A673 (cell line): ENCODE measurements around the gene LYPLAL1. TPM values are rescaled to one million over a fixed set of nuclear protein-coding genes. Genes with fewer than 3 reads are reported as not detected.

Experiments used
- BruUV-seq: library from RNA; stranded (reverse); fragments of 400-500 nt; replicated peaks from 2 replicates; lab custom pipeline; 2021; lab: Mats Ljungman, UMichigan
- CTCF ChIA-PET: fragments of 300-600 bp; sonication (Branson Sonifier 250); formaldehyde crosslinking; loops from one replicate; lab custom pipeline; 2022; ENCODE audit warnings: antibody characterized with exemption; lab: Charles Lee
- POLR2A ChIA-PET: fragments of 300-600 bp; sonication (Branson Sonifier 250); formaldehyde crosslinking; loops from one replicate; lab custom pipeline; 2022; ENCODE audit warnings: antibody characterized with exemption; ENCODE audit not compliant: low non-redundant PET; lab: Charles Lee
- DNase-seq: peaks from one replicate; pipeline ENCODE4 v3.0.0-alpha.2; 2015; ENCODE audit warnings: low spot score
- H3K27ac ChIP-seq: fragments of 200-600 bp; sonication (generic); 2 replicates; pipeline ENCODE4 v1.5.1; 2016; ENCODE audit warnings: mixed run types, low read depth, mild to moderate bottlenecking, mixed read lengths, antibody characterized with exemption, low read length; ENCODE audit not compliant: poor library complexity, severe bottlenecking
- H3K27me3 ChIP-seq: fragments of 200-600 bp; sonication (generic); replicated peaks from 2 replicates; pipeline ENCODE4 v1.6.1; 2017; ENCODE audit warnings: mixed run types, low read depth, mild to moderate bottlenecking, mixed read lengths, antibody characterized with exemption, low read length; ENCODE audit not compliant: insufficient read depth, poor library complexity
- H3K36me3 ChIP-seq: fragments of 200-600 bp; sonication (generic); 2 replicates; pipeline ENCODE4 v1.6.1; 2016; ENCODE audit warnings: mixed run types, mild to moderate bottlenecking, mixed read lengths, antibody characterized with exemption, low read length; ENCODE audit not compliant: insufficient read depth, poor library complexity, severe bottlenecking
- H3K4me1 ChIP-seq: fragments of 200-600 bp; sonication (generic); 2 replicates; pipeline ENCODE4 v1.6.1; 2017; ENCODE audit warnings: mixed run types, mild to moderate bottlenecking, mixed read lengths, antibody characterized with exemption, low read length; ENCODE audit not compliant: insufficient read depth, poor library complexity, severe bottlenecking
- H3K4me3 ChIP-seq: fragments of 200-600 bp; sonication (generic); 2 replicates; pipeline ENCODE4 v1.5.1; 2016; ENCODE audit warnings: low read depth, mixed run types, mild to moderate bottlenecking, mixed read lengths, low read length; ENCODE audit not compliant: poor library complexity, severe bottlenecking
- H3K9me3 ChIP-seq: fragments of 200-600 bp; sonication (generic); 2 replicates; pipeline ENCODE4 v1.6.1; 2016; ENCODE audit warnings: mixed run types, low read depth, mild to moderate bottlenecking, mixed read lengths, antibody characterized with exemption, low read length; ENCODE audit not compliant: poor library complexity, severe bottlenecking
- CTCF ChIP-seq: fragments of 300-800, 200-600 bp; sonication (generic); conservative IDR thresholded peaks from 2 replicates; pipeline ENCODE4 v1.5.1; 2017; ENCODE audit warnings: low read depth, mild to moderate bottlenecking, antibody characterized with exemption, low read length, moderate library complexity, mixed read lengths
- EZH2 ChIP-seq: fragments of 200-600 bp; sonication (generic); IDR thresholded peaks from 2 replicates; pipeline ENCODE4 v1.6.1; 2017; ENCODE audit warnings: borderline replicate concordance, low read depth, mild to moderate bottlenecking, mixed read lengths, antibody characterized with exemption, low read length; ENCODE audit not compliant: poor library complexity, severe bottlenecking
- intact Hi-C: fragments of 100-400 bp; cut with micrococcal nuclease; formaldehyde crosslinking; loops from one replicate; pipeline ENCODE4 v1.10.0; 2022; ENCODE audit not compliant: unreplicated experiment
- total RNA-seq: library from RNA; stranded (reverse); gene quantifications from 2 replicates; pipeline ENCODE4 v1.2.3, GENCODE V29; 2021

The LYPLAL1 gene
- total RNA-seq, 1 experiment from 2014 or later = 15.3 TPM

GRCh38 chr1:219210067-219210466, 36.4 kb downstream of the LYPLAL1 start:
- POLR2A ChIA-PET = no interaction called here
- Histone ChIP-seq H3K4me1 (no peaks in the 10 kb centered on the region), H3K27me3 (no peaks in the 10 kb centered on the region), H3K36me3 (no peaks in the 10 kb centered on the region), H3K4me3 (no peak overlapping the region), H3K9me3 (no peaks in the 10 kb centered on the region), H3K27ac (no peak overlapping the region)
- CTCF ChIA-PET = no interaction called here
- TF ChIP-seq CTCF (no peak), EZH2 (no peak)
- BruUV-seq = no TSS peak
- no peak for DNase-seq
- intact Hi-C loops = no loop called here

GRCh38 chr1:219215477-219215876, 41.8 kb downstream of the LYPLAL1 start:
- CTCF ChIA-PET = no interaction called here

GRCh38 chr1:219220945-219221344, 47.3 kb downstream of the LYPLAL1 start:
- Histone ChIP-seq H3K9me3 (no peaks in the 10 kb centered on the region), H3K36me3 (no peaks in the 10 kb centered on the region), H3K27ac (no peak overlapping the region), H3K27me3 (no peaks in the 10 kb centered on the region), H3K4me1 (no peaks in the 10 kb centered on the region), H3K4me3 (no peak overlapping the region)
- BruUV-seq = no TSS peak
- DNase-seq = no peak
- ChIA-PET CTCF (no interaction called here), POLR2A (no interaction called here)
- no peak for TF ChIP-seq CTCF
- TF ChIP-seq EZH2 = no peak
- intact Hi-C loops = no loop called here

More at GRCh38 chr1:219215477-219215876, 41.8 kb downstream of the LYPLAL1 start:
- no TSS peak for BruUV-seq
- Histone ChIP-seq H3K4me1 (no peaks in the 10 kb centered on the region), H3K4me3 (no peak overlapping the region), H3K36me3 (no peaks in the 10 kb centered on the region), H3K27me3 (no peaks in the 10 kb centered on the region), H3K27ac (no peak overlapping the region), H3K9me3 (no peaks in the 10 kb centered on the region)
- intact Hi-C loops = no loop called here
- TF ChIP-seq CTCF (no peak), EZH2 (no peak)
- POLR2A ChIA-PET = no interaction called here
- DNase-seq = no peak
